Peyer's patch (tissue), 4 donors: Measurements from ENCODE around the gene KIF4B.

ENCODE experiments used
- CTCF ChIP-seq, 6 experiments: fragments of 450-650 bp in 4 of 6; fragments of 200-600 bp in 2 of 6; sonication (generic) in 1 of 6; IDR thresholded peaks; one replicate each; pipeline ENCODE4 v1.5.1; 2017 to 2019; ENCODE audit warnings: antibody characterized with exemption in 6 of 6, mild to moderate bottlenecking in 3 of 6, moderate library complexity in 1 of 6
- POLR2A ChIP-seq, 2 donors: fragments of 450-650 bp; IDR thresholded peaks; one replicate each; pipeline ENCODE4 v1.5.1; 2017; ENCODE audit warnings: antibody characterized with exemption in 2 of 2, mild to moderate bottlenecking in 2 of 2, moderate library complexity in 2 of 2

GRCh38 chr5:155025895-155026294, 12.3 kb downstream of the KIF4B start:
- TF ChIP-seq CTCF (IDR thresholded peaks at IDR 0.05) (no peak), POLR2A (IDR thresholded peaks at IDR 0.05) (no peak)
